NCI-H460 (cell line): ENCODE results near the gene LINC01488. TPM values are rescaled to one million over a fixed set of nuclear protein-coding genes. Genes with fewer than 3 reads are reported as not detected.

Experiments
- DNase-seq: peaks from one replicate; pipeline ENCODE4 v3.0.0-alpha.2; 2016; ENCODE audit warnings: low read depth; ENCODE audit errors: extremely low read depth
- total RNA-seq: library from RNA; depleted of rRNA; stranded (reverse); fragments of >200 nt; shearing (Covaris generic); gene quantifications from 2 replicates; pipeline ENCODE4 v1.2.3, GENCODE V29; 2014

Gene LINC01488
- total RNA-seq, 1 experiment from 2014 or later = not detected

GRCh38 chr11:69462106-69462951, 19.1 kb upstream of the LINC01488 start:
- DNase-seq = no peak

- DNase-seq = no peak
Observed at GRCh38 chr11:69463181-69463994, 18.1 kb upstream of the LINC01488 start.

- DNase-seq = no peak
Observed at GRCh38 chr11:69463995-69464960, 17.2 kb upstream of the LINC01488 start.

GRCh38 chr11:69465236-69466000, 16.0 kb upstream of the LINC01488 start:
- no peak for DNase-seq

GRCh38 chr11:69466039-69466438, 15.4 kb upstream of the LINC01488 start:
- DNase-seq = no peak

- DNase-seq = no peak
Observed at GRCh38 chr11:69467196-69467595, 14.3 kb upstream of the LINC01488 start.

- DNase-seq = no peak
Observed at GRCh38 chr11:69467646-69468045, 13.8 kb upstream of the LINC01488 start.

GRCh38 chr11:69468221-69468620, 13.2 kb upstream of the LINC01488 start:
- no peak for DNase-seq

GRCh38 chr11:69468911-69469885, 12.3 kb upstream of the LINC01488 start:
- DNase-seq = no peak

GRCh38 chr11:69470301-69470700, 11.2 kb upstream of the LINC01488 start:
- DNase-seq = no peak

GRCh38 chr11:69470793-69471728, 10.4 kb upstream of the LINC01488 start:
- no peak for DNase-seq

GRCh38 chr11:69471729-69472540, 9.5 kb upstream of the LINC01488 start:
- DNase-seq = no peak

GRCh38 chr11:69472541-69473275, 8.8 kb upstream of the LINC01488 start:
- DNase-seq = no peak

GRCh38 chr11:69473276-69473845, 8.1 kb upstream of the LINC01488 start:
- no peak for DNase-seq

GRCh38 chr11:69474736-69475135, 6.7 kb upstream of the LINC01488 start:
- DNase-seq = no peak
